Spleen (tissue), 11 donors: Measurements from ENCODE around the gene PHAX. TPM values are rescaled to one million over a fixed set of nuclear protein-coding genes. Genes with fewer than 3 reads are reported as not detected.
"Not testable (repeated sequence)": the region's sequence is repeated elsewhere in the genome, so short reads cannot be mapped to it uniquely, and the experiment has no call there.

Experiments used
- DNase-seq: peaks from one replicate; pipeline ENCODE4 v3.0.0-alpha.2; 2020
- H3K27ac ChIP-seq, 8 donors: fragments of 200-600 bp; sonication (generic) in 7 of 8; 1 replicate in 4 of 8; 2 replicates in 4 of 8; pipeline versions ENCODE4 v1.5.0 to v1.8.0; 2016 to 2021; ENCODE audit warnings: inconsistent platforms in 4 of 8, mild to moderate bottlenecking in 4 of 8, moderate library complexity in 1 of 8
- H3K27me3 ChIP-seq, 7 donors: fragments of 200-600 bp; sonication (generic) in 6 of 7; replicated peaks in 1 of 7; 1 replicate in 4 of 7; 2 replicates in 3 of 7; pipeline versions ENCODE4 v1.5.0 to v1.8.0; 2016 to 2021; ENCODE audit warnings: inconsistent platforms in 3 of 7, mild to moderate bottlenecking in 1 of 7
- H3K36me3 ChIP-seq, 6 donors: fragments of 200-600 bp; sonication (generic) in 5 of 6; 1 replicate in 4 of 6; 2 replicates in 2 of 6; pipeline versions ENCODE4 v1.5.0 to v1.8.0; 2016 to 2021; ENCODE audit warnings: inconsistent platforms in 2 of 6
- H3K4me1 ChIP-seq, 6 donors: fragments of 200-600 bp; sonication (generic) in 5 of 6; 1 replicate in 3 of 6; 2 replicates in 3 of 6; pipeline versions ENCODE4 v1.5.0 to v1.8.0; 2016 to 2021; ENCODE audit warnings: inconsistent platforms in 3 of 6
- H3K4me3 ChIP-seq, 8 donors: fragments of 200-600 bp; sonication (generic) in 7 of 8; 1 replicate in 4 of 8; 2 replicates in 4 of 8; pipeline versions ENCODE4 v1.5.0 to v1.8.0; 2016 to 2021; ENCODE audit warnings: inconsistent platforms in 4 of 8, mild to moderate bottlenecking in 4 of 8, moderate library complexity in 2 of 8
- H3K9me3 ChIP-seq, 8 donors: fragments of 200-600 bp; sonication (generic) in 7 of 8; 1 replicate in 4 of 8; 2 replicates in 4 of 8; pipeline versions ENCODE4 v1.5.0 to v1.8.0; 2016 to 2021; ENCODE audit warnings: inconsistent platforms in 4 of 8
- CTCF ChIP-seq, 11 experiments: fragments of 200-600 bp in 7 of 11; fragments of 450-650 bp in 4 of 11; sonication (generic) in 4 of 11; IDR thresholded peaks in 8 of 11; conservative IDR thresholded peaks in 3 of 11; 1 replicate in 7 of 11; 2 replicates in 4 of 11; pipeline versions ENCODE4 v1.4.0 to v1.8.0; 2016 to 2021; ENCODE audit warnings: antibody characterized with exemption in 11 of 11, inconsistent platforms in 4 of 11, mild to moderate bottlenecking in 1 of 11
- POLR2A ChIP-seq, 3 donors: fragments of 450-650 bp; IDR thresholded peaks; one replicate each; pipeline ENCODE4 v1.5.1; 2017; ENCODE audit warnings: antibody characterized with exemption in 3 of 3, mild to moderate bottlenecking in 1 of 3
- POLR2AphosphoS5 ChIP-seq, 3 donors: sonication (generic); formaldehyde crosslinking; IDR thresholded peaks; one replicate each; pipeline ENCODE4 v1.5.1; 2017; ENCODE audit warnings: antibody characterized with exemption in 3 of 3
- WGBS, 5 donors: extraction: QIAGEN DNeasy Blood & Tissue Kit in 3 of 5; methylation state at CpG; one replicate each; pipeline versions ENCODE4 v1.1.5 to v1.1.7; 2013 to 2018; 5-methylcytosine and 5-hydroxymethylcytosine counted together
- intact Hi-C: fragments of 100-400 bp; cut with DNase I; formaldehyde crosslinking; loops from one replicate; pipeline ENCODE4 v1.15.0; 2023; ENCODE audit warnings: low total_unique reads
- polyA plus RNA-seq, 3 donors: library from polyadenylated mRNA; stranded (reverse); fragments of 200-250 nt; gene quantifications; one replicate each; pipeline ENCODE4 v1.2.1, GENCODE V29; 2013
- total RNA-seq, 7 donors: library from RNA; depleted of rRNA in 3 of 7; stranded (reverse); fragments of >200 nt in 3 of 7; fragmentation: NEBNext Ultra II Directional in 4 of 7; extraction: Animal tissue kit (Norgen Biotek cat#: 25700) in 4 of 7; gene quantifications; one replicate each; pipeline versions ENCODE4 v1.1.0 to v1.2.1, GENCODE V29; 2016 to 2021
- donor health status: healthy with polysubstance abuse.
- donor health status: DM: no; HTN: no; CAD: no; lungs with moderate emphysema.
- donor health status: DM: no; HTN: no; CAD: no.
- donor health status: Bipolar disorder and iron deficiency.
- donor health status: healthy.
- donor health status: DM: no; HTN: no; CAD: no.
- donor health status: DM: yes; HTN: yes; CAD: no.

PHAX gene
- total and polyA plus RNA-seq, 10 donors = 9.8 to 44.5 (median 25.8) TPM

- intact Hi-C loops = no loop called here
- DNase-seq = no peak
- H3K4me3 ChIP-seq = no peak overlapping the region
- H3K27ac ChIP-seq = no peak overlapping the region
- H3K27me3 ChIP-seq = no peaks in the 10 kb centered on the region
- no peaks in the 10 kb centered on the region for H3K36me3 ChIP-seq
- TF ChIP-seq POLR2A (IDR thresholded peaks at IDR 0.05) (no peak), CTCF (IDR thresholded peaks at IDR 0.05 in 8 of 11, conservative IDR thresholded peaks at IDR 0.05 in 3 of 11) (no peak), POLR2AphosphoS5 (IDR thresholded peaks at IDR 0.05) (no peak)
- H3K9me3 ChIP-seq = peaks cover 0 to 17% (median 14%) of the 10 kb centered on the region in 8 donors
- H3K4me1 ChIP-seq = no peaks in the 10 kb centered on the region
These were observed 46.3 kb downstream of the PHAX start for GRCh38 chr5:126647071-126647470.

- 77 to 93% (median 86%) methylated on average over 3 to 4 of the region's 4 CpGs for WGBS, 5 donors
- intact Hi-C loops = no loop called here
- no peak for DNase-seq
- Histone ChIP-seq H3K4me1 (no peaks in the 10 kb centered on the region), H3K4me3 (no peak overlapping the region), H3K27me3 (no peaks in the 10 kb centered on the region), H3K27ac (no peak overlapping the region), H3K9me3 (peaks cover 0 to 17% (median 14%) of the 10 kb centered on the region in 8 donors), H3K36me3 (no peaks in the 10 kb centered on the region)
- TF ChIP-seq POLR2A (IDR thresholded peaks at IDR 0.05) = no peak
- no peak for TF ChIP-seq POLR2AphosphoS5 (IDR thresholded peaks at IDR 0.05)
- no peak for TF ChIP-seq CTCF (IDR thresholded peaks at IDR 0.05 in 8 of 11, conservative IDR thresholded peaks at IDR 0.05 in 3 of 11)
These were observed 47.7 kb downstream of the PHAX start for GRCh38 chr5:126648471-126648870.

- H3K36me3 ChIP-seq, H3K4me1 ChIP-seq, DNase-seq, intact Hi-C loops, H3K27me3 ChIP-seq, H3K27ac ChIP-seq, H3K4me3 ChIP-seq: not testable (repeated sequence)
- H3K9me3 ChIP-seq = peaks cover 0 to 17% (median 14%) of the 10 kb centered on the region in 8 donors
- WGBS, 5 donors = 89 to 95% (median 93%) methylated on average over 7 of the region's 7 CpGs
These were observed 48.3 kb downstream of the PHAX start for GRCh38 chr5:126649057-126649456.

- DNase-seq, H3K27ac ChIP-seq, intact Hi-C loops, H3K27me3 ChIP-seq, H3K36me3 ChIP-seq, H3K4me1 ChIP-seq, H3K4me3 ChIP-seq: not testable (repeated sequence)
- WGBS, 5 donors = 81 to 95% (median 88%) methylated on average over 6 of the region's 6 CpGs
- peaks cover 0 to 13% (median 12%) of the 10 kb centered on the region in 8 donors for H3K9me3 ChIP-seq
These were observed 49.0 kb downstream of the PHAX start for GRCh38 chr5:126649709-126650108.

- no peaks in the 10 kb centered on the region for H3K36me3 ChIP-seq
- DNase-seq = no peak
- no peak for TF ChIP-seq CTCF (IDR thresholded peaks at IDR 0.05 in 8 of 11, conservative IDR thresholded peaks at IDR 0.05 in 3 of 11)
- TF ChIP-seq POLR2A (IDR thresholded peaks at IDR 0.05) = no peak
- TF ChIP-seq POLR2AphosphoS5 (IDR thresholded peaks at IDR 0.05) = no peak
- intact Hi-C loops = no loop called here
- H3K4me1 ChIP-seq = no peaks in the 10 kb centered on the region
- peaks cover 0 to 6% (median 4%) of the 10 kb centered on the region in 8 donors for H3K9me3 ChIP-seq
- no peaks in the 10 kb centered on the region for H3K27me3 ChIP-seq
- WGBS, 5 donors = 95 to 97% (median 96%) methylated on average over 1 of the region's 1 CpG
- no peak overlapping the region for H3K27ac ChIP-seq
- no peak overlapping the region for H3K4me3 ChIP-seq
These were observed 49.7 kb downstream of the PHAX start for GRCh38 chr5:126650463-126650862.
